Measurements from ENCODE around the gene RILPL2. TPM values are rescaled to one million over a fixed set of nuclear protein-coding genes. Genes with fewer than 3 reads are reported as not detected.

Gene RILPL2
- total RNA-seq, 1 experiment from 2014 or later, result 3.2 TPM

DNA sequence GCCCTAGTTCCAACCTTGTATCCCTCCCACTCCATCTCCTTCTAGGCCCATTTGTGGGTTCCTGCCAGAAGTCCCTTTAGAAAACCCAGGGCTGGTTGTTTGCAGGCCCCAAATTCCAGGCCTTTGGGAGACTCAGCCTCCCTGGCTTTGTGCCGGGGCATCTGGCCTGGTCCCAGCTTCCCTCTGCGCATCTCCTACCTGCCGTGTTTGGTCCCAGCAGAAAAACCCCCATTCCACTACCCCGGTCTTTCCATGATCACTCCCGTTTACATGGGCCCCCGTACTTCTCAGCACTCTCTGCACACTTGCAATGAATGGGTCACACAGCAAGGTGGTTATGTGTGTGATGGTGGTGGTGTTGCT, 37.2 kb downstream of the RILPL2 start:
- Mint-ChIP-seq H3K27me3 (ENCODE audit: insufficient read depth, unreplicated experiment) (no peaks in the 10 kb centered on the region), H3K4me1 (ENCODE audit: low read depth, unreplicated experiment) (no peaks in the 10 kb centered on the region), H3K27ac (ENCODE audit: unreplicated experiment) (no peak overlapping the region), H3K9me3 (ENCODE audit: unreplicated experiment) (no peaks in the 10 kb centered on the region), H3K36me3 (ENCODE audit: insufficient read depth, unreplicated experiment) (peaks cover 86% of the 10 kb centered on the region), H3K4me3 (ENCODE audit: unreplicated experiment) (no peak overlapping the region)
- POLR2A ChIA-PET, result no interaction called here
- H3K27me3 ChIP-seq (replicated peaks; ENCODE audit: control insufficient read depth, insufficient read depth, low read length), result no peaks in the 10 kb centered on the region
- H3K4me1 ChIP-seq, result no peaks in the 10 kb centered on the region
- H3K4me3 ChIP-seq (ENCODE audit: low read depth, low read length), result no peak overlapping the region
- no peak for DNase-seq
- peaks cover 5% of the 10 kb centered on the region for H3K36me3 ChIP-seq (ENCODE audit: control insufficient read depth, insufficient read depth, low read length)
- TF ChIP-seq, protein P1, sequence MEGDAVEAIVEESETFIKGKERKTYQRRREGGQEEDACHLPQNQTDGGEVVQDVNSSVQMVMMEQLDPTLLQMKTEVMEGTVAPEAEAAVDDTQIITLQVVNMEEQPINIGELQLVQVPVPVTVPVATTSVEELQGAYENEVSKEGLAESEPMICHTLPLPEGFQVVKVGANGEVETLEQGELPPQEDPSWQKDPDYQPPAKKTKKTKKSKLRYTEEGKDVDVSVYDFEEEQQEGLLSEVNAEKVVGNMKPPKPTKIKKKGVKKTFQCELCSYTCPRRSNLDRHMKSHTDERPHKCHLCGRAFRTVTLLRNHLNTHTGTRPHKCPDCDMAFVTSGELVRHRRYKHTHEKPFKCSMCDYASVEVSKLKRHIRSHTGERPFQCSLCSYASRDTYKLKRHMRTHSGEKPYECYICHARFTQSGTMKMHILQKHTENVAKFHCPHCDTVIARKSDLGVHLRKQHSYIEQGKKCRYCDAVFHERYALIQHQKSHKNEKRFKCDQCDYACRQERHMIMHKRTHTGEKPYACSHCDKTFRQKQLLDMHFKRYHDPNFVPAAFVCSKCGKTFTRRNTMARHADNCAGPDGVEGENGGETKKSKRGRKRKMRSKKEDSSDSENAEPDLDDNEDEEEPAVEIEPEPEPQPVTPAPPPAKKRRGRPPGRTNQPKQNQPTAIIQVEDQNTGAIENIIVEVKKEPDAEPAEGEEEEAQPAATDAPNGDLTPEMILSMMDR (IDR thresholded peaks at IDR 0.05; ENCODE audit: insufficient read depth in 1 of 2, low read depth in 1 of 2, low read length in 1 of 2, severe bottlenecking in 1 of 2, unreplicated experiment in 1 of 2), result no peak
- H3K9me3 ChIP-seq, result no peaks in the 10 kb centered on the region
- CTCF ChIA-PET, result no interaction called here
- intact Hi-C loops (cut with micrococcal nuclease; ENCODE audit: unreplicated experiment), result no loop called here
- BruUV-seq (replicated peaks), result no TSS peak

DNA sequence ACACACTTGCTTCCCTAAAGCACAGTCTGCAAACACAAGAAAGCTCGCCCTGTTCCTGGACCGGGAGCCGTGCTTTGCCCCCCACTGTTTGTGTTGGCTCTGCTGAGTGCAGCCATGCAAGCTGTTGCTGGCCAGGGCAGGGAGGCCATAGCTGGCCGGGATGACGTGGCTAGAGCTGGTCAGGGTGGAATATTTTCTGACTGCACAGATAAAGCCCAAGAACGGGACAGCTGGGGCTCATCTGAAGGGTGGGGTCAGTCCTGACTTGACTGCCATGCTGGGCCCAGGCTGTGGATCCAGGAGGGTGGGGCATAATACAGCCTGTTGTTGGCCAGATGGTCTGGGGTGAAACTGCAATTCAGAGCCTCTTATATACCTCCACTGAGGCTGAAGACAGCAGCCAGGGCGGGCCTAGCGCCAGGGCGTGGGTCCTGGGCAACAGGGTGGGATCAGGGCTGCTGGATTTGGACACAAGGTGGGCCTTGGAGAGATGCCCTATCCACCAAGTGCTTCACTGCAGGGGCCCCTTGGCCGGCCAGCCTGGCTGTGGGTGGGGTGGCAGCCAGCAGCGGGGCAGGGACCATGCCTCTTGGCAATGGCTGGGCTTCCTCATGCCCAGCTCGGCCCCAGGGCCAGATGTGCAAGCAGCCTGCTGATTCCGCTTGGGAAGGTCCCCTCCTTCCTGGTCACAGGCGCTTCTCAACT, 37.8 kb downstream of the RILPL2 start:
- Mint-ChIP-seq H3K27ac (ENCODE audit: unreplicated experiment) (no peak overlapping the region), H3K9me3 (ENCODE audit: unreplicated experiment) (no peaks in the 10 kb centered on the region), H3K4me3 (ENCODE audit: unreplicated experiment) (no peak overlapping the region), H3K4me1 (ENCODE audit: low read depth, unreplicated experiment) (no peaks in the 10 kb centered on the region), H3K36me3 (ENCODE audit: insufficient read depth, unreplicated experiment) (peaks cover 86% of the 10 kb centered on the region), H3K27me3 (ENCODE audit: insufficient read depth, unreplicated experiment) (no peaks in the 10 kb centered on the region)
- Histone ChIP-seq H3K27me3 (replicated peaks; ENCODE audit: control insufficient read depth, insufficient read depth, low read length) (no peaks in the 10 kb centered on the region), H3K9me3 (no peaks in the 10 kb centered on the region), H3K4me1 (no peaks in the 10 kb centered on the region), H3K4me3 (ENCODE audit: low read depth, low read length) (no peak overlapping the region), H3K36me3 (ENCODE audit: control insufficient read depth, insufficient read depth, low read length) (peaks cover 5% of the 10 kb centered on the region)
- POLR2A ChIA-PET, result no interaction called here
- no TSS peak for BruUV-seq (replicated peaks)
- intact Hi-C loops (cut with micrococcal nuclease; ENCODE audit: unreplicated experiment), result no loop called here
- CTCF ChIA-PET, result no interaction called here
- no peak for DNase-seq
- TF ChIP-seq, protein P1 (IDR thresholded peaks at IDR 0.05; ENCODE audit: insufficient read depth in 1 of 2, low read depth in 1 of 2, low read length in 1 of 2, severe bottlenecking in 1 of 2, unreplicated experiment in 1 of 2), result no peak

DNA sequence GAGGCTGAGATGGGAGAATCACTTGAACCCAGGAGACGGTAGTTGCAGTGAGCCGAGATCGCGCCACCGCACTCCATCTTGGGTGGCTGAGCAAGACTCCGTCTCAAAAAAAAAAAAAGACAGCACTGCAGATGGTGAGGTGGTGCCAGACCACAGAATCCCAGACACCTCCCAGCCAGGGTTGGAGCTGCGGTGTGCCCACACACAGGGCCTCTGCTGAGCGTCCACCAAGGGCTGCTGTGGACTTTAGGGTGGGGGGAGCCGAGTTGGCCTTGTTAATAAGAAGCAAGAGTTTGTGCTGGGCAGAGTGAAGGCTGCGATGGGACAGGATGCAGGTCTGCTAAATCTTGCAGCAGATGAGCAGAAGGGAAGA, 38.3 kb downstream of the RILPL2 start:
- Mint-ChIP-seq H3K27me3 (ENCODE audit: insufficient read depth, unreplicated experiment) (no peaks in the 10 kb centered on the region), H3K36me3 (ENCODE audit: insufficient read depth, unreplicated experiment) (peaks cover 86% of the 10 kb centered on the region), H3K9me3 (ENCODE audit: unreplicated experiment) (no peaks in the 10 kb centered on the region), H3K27ac (ENCODE audit: unreplicated experiment) (no peak overlapping the region), H3K4me3 (ENCODE audit: unreplicated experiment) (no peak overlapping the region), H3K4me1 (ENCODE audit: low read depth, unreplicated experiment) (no peaks in the 10 kb centered on the region)
- TF ChIP-seq, protein P1 (IDR thresholded peaks at IDR 0.05; ENCODE audit: insufficient read depth in 1 of 2, low read depth in 1 of 2, low read length in 1 of 2, severe bottlenecking in 1 of 2, unreplicated experiment in 1 of 2), result no peak
- BruUV-seq (replicated peaks), result no TSS peak
- intact Hi-C loops (cut with micrococcal nuclease; ENCODE audit: unreplicated experiment), result no loop called here
- DNase-seq, result no peak
- Histone ChIP-seq H3K4me3 (ENCODE audit: low read depth, low read length) (no peak overlapping the region), H3K9me3 (no peaks in the 10 kb centered on the region), H3K36me3 (ENCODE audit: control insufficient read depth, insufficient read depth, low read length) (peaks cover 5% of the 10 kb centered on the region), H3K27me3 (replicated peaks; ENCODE audit: control insufficient read depth, insufficient read depth, low read length) (no peaks in the 10 kb centered on the region), H3K4me1 (no peaks in the 10 kb centered on the region)
- ChIA-PET POLR2A (no interaction called here), CTCF (no interaction called here)

All from Caco-2 (cell line).